ENCODE data around the gene GSTP1. TPM values are rescaled to one million over a fixed set of nuclear protein-coding genes. Genes with fewer than 3 reads are reported as not detected.

GSTP1 gene
- total RNA-seq, 2 donors from 2014 or later: 67.8 to 79.7 TPM

Other genes with a start within 250 kb of the GSTP1 start
- gene POLD4, start 230.3 kb upstream of the GSTP1 start, total RNA-seq: 10 to 100 TPM; 45.9 to 61.0 TPM
- gene CLCF1, start 210.2 kb upstream of the GSTP1 start, total RNA-seq: 1 to 10 TPM; 7.3 to 7.5 TPM
- gene RAD9A, start 191.8 kb upstream of the GSTP1 start, total RNA-seq: 10 to 100 TPM; 21.5 to 40.5 TPM
- gene PPP1CA, start 182.0 kb upstream of the GSTP1 start, total RNA-seq: 100 to 1,000 TPM; 133 to 146 TPM
- 100 to 1,000 TPM; 251 to 262 TPM for gene TBC1D10C, start 179.7 kb upstream of the GSTP1 start, total RNA-seq
- 1 to 10 TPM; 4.5 to 7.5 TPM for gene CARNS1, start 168.1 kb upstream of the GSTP1 start, total RNA-seq
- gene RPS6KB2, start 155.3 kb upstream of the GSTP1 start, total RNA-seq: 10 to 100 TPM; 47.8 to 62.7 TPM
- 100 to 1,000 TPM; 170 to 184 TPM for gene PTPRCAP, start 146.1 kb upstream of the GSTP1 start, total RNA-seq
- gene CORO1B, start 140.3 kb upstream of the GSTP1 start, total RNA-seq: 10 to 100 TPM; 46.1 to 75.4 TPM
- gene GPR152, start 131.1 kb upstream of the GSTP1 start, total RNA-seq: not detected
- 10 to 100 TPM in 1 of 2 donors, 1 to 10 TPM in 1; 7.5 to 12.1 TPM for gene CABP4, start 128.5 kb upstream of the GSTP1 start, total RNA-seq
- gene TMEM134, start 114.6 kb upstream of the GSTP1 start, total RNA-seq: 10 to 100 TPM; 48.7 to 65.6 TPM
- 100 to 1,000 TPM in 1 of 2 donors, 10 to 100 TPM in 1; 98.3 to 109 TPM for gene AIP, start 100.8 kb upstream of the GSTP1 start, total RNA-seq
- gene PITPNM1, start 78.4 kb upstream of the GSTP1 start, total RNA-seq: 100 to 1,000 TPM; 109 to 121 TPM
- 10 to 100 TPM; 33.8 to 45.6 TPM for gene CDK2AP2, start 75.7 kb upstream of the GSTP1 start, total RNA-seq
- gene CABP2, start 60.4 kb upstream of the GSTP1 start, total RNA-seq: not detected
- 100 to 1,000 TPM; 206 to 239 TPM for gene NDUFV1, start 23.1 kb downstream of the GSTP1 start, total RNA-seq
- 1 to 10 TPM; 1.5 to 3.4 TPM for gene NUDT8, start 46.1 kb downstream of the GSTP1 start, total RNA-seq
- not detected for gene TBX10, start 56.0 kb downstream of the GSTP1 start, total RNA-seq
- under 1 TPM in 1 of 2 donors, not detected in 1; 0.37 TPM for gene ACY3, start 66.9 kb downstream of the GSTP1 start, total RNA-seq
- not detected for gene ALDH3B2, start 90.8 kb downstream of the GSTP1 start, total RNA-seq